ENCODE results near the gene TMCC3.
"Not testable (repeated sequence)": the region's sequence is repeated elsewhere in the genome, so short reads cannot be mapped to it uniquely, and the experiment has no call there.

TMCC3 gene

DNA sequence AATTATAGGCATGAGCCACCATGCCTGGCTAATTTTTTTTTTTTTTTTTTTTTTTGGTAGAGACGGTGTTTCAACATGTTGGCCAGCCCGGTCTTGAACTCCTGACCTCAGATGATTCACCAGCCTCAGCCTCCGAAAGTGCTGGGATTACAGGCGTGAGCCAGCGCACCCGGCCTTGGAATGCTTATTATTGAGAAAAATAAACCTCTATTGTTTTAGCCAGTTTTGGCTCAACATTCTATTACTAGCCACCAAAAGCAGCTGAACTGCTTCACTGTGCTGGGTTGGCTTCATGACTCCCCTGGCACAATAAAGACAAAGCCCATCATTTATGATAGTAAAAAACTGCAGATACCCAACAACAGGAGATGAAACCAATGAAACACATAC is 97.2 kb downstream of the TMCC3 start:
- no peaks in the 10 kb centered on the region for H3K79me2 ChIP-seq (ENCODE audit: control insufficient read depth, insufficient read depth, low read length, poor library complexity)
- no peak overlapping the region for H2BK120ac ChIP-seq (ENCODE audit: insufficient read depth, low read length, poor library complexity)
- no peaks in the 10 kb centered on the region for H3K9me3 ChIP-seq (ENCODE audit: insufficient read depth, low read depth, low read length)
- no peak overlapping the region for H2BK5ac ChIP-seq (ENCODE audit: low read depth, low read length, poor library complexity)
- no CpG with 5 or more reads among the region's 6 CpGs for WGBS (ENCODE audit: extremely low coverage, insufficient coverage, insufficient read length)
- H3K27me3 ChIP-seq (ENCODE audit: insufficient read depth, low read length) = no peaks in the 10 kb centered on the region
- H4K8ac ChIP-seq (ENCODE audit: low read depth, low read length) = no peak overlapping the region
- H3K9ac ChIP-seq (ENCODE audit: low read length) = no peak overlapping the region
- H3K4me3 ChIP-seq (ENCODE audit: low read depth, low read length) = no peak overlapping the region
- H3K27ac ChIP-seq (ENCODE audit: low read depth, low read length) = no peak overlapping the region
- H3K4ac ChIP-seq (ENCODE audit: low read depth, low read length) = no peak overlapping the region
- no peak overlapping the region for H3K4me2 ChIP-seq (ENCODE audit: low read length)
- no peaks in the 10 kb centered on the region for H3K36me3 ChIP-seq (ENCODE audit: control insufficient read depth in 1 of 2, insufficient read depth in 2 of 2, low read length in 2 of 2)
- H3K18ac ChIP-seq (ENCODE audit: low read length) = no peak overlapping the region
- H4K91ac ChIP-seq (ENCODE audit: low read depth, low read length) = no peak overlapping the region
- H2AK5ac ChIP-seq (ENCODE audit: low read length) = no peak overlapping the region
- H2AFZ ChIP-seq (ENCODE audit: insufficient read depth, low read length, poor library complexity) = no peak overlapping the region
- no peak overlapping the region for H2BK12ac ChIP-seq (ENCODE audit: low read length)
- H3K79me1 ChIP-seq (ENCODE audit: low read length) = no peaks in the 10 kb centered on the region
- peak; percentile 63 to 65 for DNase-seq
- no peak overlapping the region for H3K14ac ChIP-seq (ENCODE audit: low read length)
- H4K12ac ChIP-seq (ENCODE audit: low read depth, low read length) = no peak overlapping the region
- no peak overlapping the region for H3K23ac ChIP-seq (ENCODE audit: low read length)
- H3K4me1 ChIP-seq (ENCODE audit: control insufficient read depth in 1 of 2, insufficient read depth in 2 of 2, low read length in 2 of 2) = no peaks in the 10 kb centered on the region

DNA sequence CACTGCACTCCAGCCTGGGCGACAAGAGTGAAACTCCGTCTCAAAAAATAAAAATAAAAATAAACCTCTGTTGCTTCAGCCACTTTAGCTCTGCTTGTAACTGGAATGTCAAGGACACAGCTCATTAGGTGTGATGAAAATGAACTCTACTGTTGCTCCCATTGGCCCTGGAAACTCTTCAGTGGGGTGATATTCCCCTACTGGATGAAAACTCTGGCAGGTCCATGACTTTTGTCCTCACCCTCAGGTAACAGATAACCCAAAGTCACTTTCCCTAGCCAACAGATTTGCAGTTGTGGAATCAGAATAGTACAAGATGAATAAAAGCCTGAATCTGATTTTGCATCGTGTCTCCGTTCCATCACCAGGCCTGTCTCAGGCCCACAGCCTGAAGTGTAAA is 98.5 kb downstream of the TMCC3 start:
- no peak overlapping the region for H3K14ac ChIP-seq (ENCODE audit: low read length)
- no peak overlapping the region for H4K91ac ChIP-seq (ENCODE audit: low read depth, low read length)
- H3K4me2 ChIP-seq (ENCODE audit: low read length) = no peak overlapping the region
- no peak overlapping the region for H3K23ac ChIP-seq (ENCODE audit: low read length)
- no peaks in the 10 kb centered on the region for H3K4me1 ChIP-seq (ENCODE audit: control insufficient read depth in 1 of 2, insufficient read depth in 2 of 2, low read length in 2 of 2)
- no peak for DNase-seq
- H2BK12ac ChIP-seq (ENCODE audit: low read length) = no peak overlapping the region
- no peak overlapping the region for H2AK5ac ChIP-seq (ENCODE audit: low read length)
- no peaks in the 10 kb centered on the region for H3K79me2 ChIP-seq (ENCODE audit: control insufficient read depth, insufficient read depth, low read length, poor library complexity)
- H2BK5ac ChIP-seq (ENCODE audit: low read depth, low read length, poor library complexity) = no peak overlapping the region
- no peak overlapping the region for H3K4me3 ChIP-seq (ENCODE audit: low read depth, low read length)
- H3K9me3 ChIP-seq (ENCODE audit: insufficient read depth, low read depth, low read length) = peaks cover 3% of the 10 kb centered on the region
- no peaks in the 10 kb centered on the region for H3K27me3 ChIP-seq (ENCODE audit: insufficient read depth, low read length)
- H3K9ac ChIP-seq (ENCODE audit: low read length) = no peak overlapping the region
- WGBS (ENCODE audit: extremely low coverage, insufficient coverage, insufficient read length) = no CpG with 5 or more reads among the region's 4 CpGs
- no peak overlapping the region for H3K4ac ChIP-seq (ENCODE audit: low read depth, low read length)
- no peak overlapping the region for H3K18ac ChIP-seq (ENCODE audit: low read length)
- no peak overlapping the region for H2BK120ac ChIP-seq (ENCODE audit: insufficient read depth, low read length, poor library complexity)
- H4K12ac ChIP-seq (ENCODE audit: low read depth, low read length) = no peak overlapping the region
- H3K27ac ChIP-seq (ENCODE audit: low read depth, low read length) = no peak overlapping the region
- H4K8ac ChIP-seq (ENCODE audit: low read depth, low read length) = no peak overlapping the region
- no peaks in the 10 kb centered on the region for H3K36me3 ChIP-seq (ENCODE audit: control insufficient read depth in 1 of 2, insufficient read depth in 2 of 2, low read length in 2 of 2)
- no peaks in the 10 kb centered on the region for H3K79me1 ChIP-seq (ENCODE audit: low read length)
- no peak overlapping the region for H2AFZ ChIP-seq (ENCODE audit: insufficient read depth, low read length, poor library complexity)

DNA sequence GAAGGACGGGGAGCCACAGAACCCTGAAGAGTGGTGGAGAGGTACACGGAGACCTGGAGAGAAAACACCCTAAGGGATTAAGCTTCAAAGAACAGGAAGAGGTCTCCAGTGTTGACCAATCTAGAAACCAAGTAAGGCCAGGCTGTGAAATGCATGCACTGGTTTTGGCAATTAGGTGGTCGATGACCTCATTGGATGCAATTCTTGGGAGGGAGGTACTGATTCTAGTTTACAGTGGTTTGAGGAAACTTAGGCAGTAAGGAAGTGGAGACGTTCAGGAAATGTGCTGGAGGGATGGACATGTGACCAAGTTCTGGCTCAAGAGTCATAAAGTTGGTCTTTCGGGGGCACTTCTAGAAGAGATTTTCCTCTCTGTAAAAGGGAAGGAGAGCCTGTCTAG is 99.4 kb downstream of the TMCC3 start:
- no peak overlapping the region for H2AK5ac ChIP-seq (ENCODE audit: low read length)
- H2BK5ac ChIP-seq (ENCODE audit: low read depth, low read length, poor library complexity) = no peak overlapping the region
- WGBS (ENCODE audit: extremely low coverage, insufficient coverage, insufficient read length) = no CpG with 5 or more reads among the region's 5 CpGs
- no peaks in the 10 kb centered on the region for H3K4me1 ChIP-seq (ENCODE audit: control insufficient read depth in 1 of 2, insufficient read depth in 2 of 2, low read length in 2 of 2)
- no peak overlapping the region for H3K4me2 ChIP-seq (ENCODE audit: low read length)
- no peak overlapping the region for H2BK12ac ChIP-seq (ENCODE audit: low read length)
- H3K27me3 ChIP-seq (ENCODE audit: insufficient read depth, low read length) = no peaks in the 10 kb centered on the region
- H3K79me1 ChIP-seq (ENCODE audit: low read length) = no peaks in the 10 kb centered on the region
- no peak overlapping the region for H3K4ac ChIP-seq (ENCODE audit: low read depth, low read length)
- no peak overlapping the region for H3K4me3 ChIP-seq (ENCODE audit: low read depth, low read length)
- no peak overlapping the region for H3K9ac ChIP-seq (ENCODE audit: low read length)
- H2AFZ ChIP-seq (ENCODE audit: insufficient read depth, low read length, poor library complexity) = no peak overlapping the region
- H3K79me2 ChIP-seq (ENCODE audit: control insufficient read depth, insufficient read depth, low read length, poor library complexity) = no peaks in the 10 kb centered on the region
- no peak overlapping the region for H4K12ac ChIP-seq (ENCODE audit: low read depth, low read length)
- DNase-seq = no peak
- H3K23ac ChIP-seq (ENCODE audit: low read length) = no peak overlapping the region
- H4K91ac ChIP-seq (ENCODE audit: low read depth, low read length) = no peak overlapping the region
- no peak overlapping the region for H3K18ac ChIP-seq (ENCODE audit: low read length)
- H3K14ac ChIP-seq (ENCODE audit: low read length) = no peak overlapping the region
- H3K27ac ChIP-seq (ENCODE audit: low read depth, low read length) = no peak overlapping the region
- H4K8ac ChIP-seq (ENCODE audit: low read depth, low read length) = no peak overlapping the region
- H3K36me3 ChIP-seq (ENCODE audit: control insufficient read depth in 1 of 2, insufficient read depth in 2 of 2, low read length in 2 of 2) = no peaks in the 10 kb centered on the region
- no peak overlapping the region for H2BK120ac ChIP-seq (ENCODE audit: insufficient read depth, low read length, poor library complexity)
- peaks cover 5% of the 10 kb centered on the region for H3K9me3 ChIP-seq (ENCODE audit: insufficient read depth, low read depth, low read length)

DNA sequence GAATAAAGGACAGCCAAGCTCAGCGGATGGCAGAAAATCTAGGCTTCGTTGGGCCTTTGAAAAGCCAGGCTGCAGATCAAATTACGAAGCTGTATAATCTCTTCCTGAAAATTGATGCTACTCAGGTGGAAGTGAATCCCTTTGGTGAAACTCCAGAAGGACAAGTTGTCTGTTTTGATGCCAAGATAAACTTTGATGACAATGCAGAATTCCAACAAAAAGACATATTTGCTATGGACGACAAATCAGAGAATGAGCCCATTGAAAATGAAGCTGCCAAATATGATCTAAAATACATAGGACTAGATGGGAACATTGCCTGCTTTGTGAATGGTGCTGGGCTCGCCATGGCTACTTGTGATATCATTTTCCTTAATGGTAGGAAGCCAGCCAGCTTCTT is 101.5 kb downstream of the TMCC3 start:
- not testable (repeated sequence) for H3K4me1 ChIP-seq (ENCODE audit: control insufficient read depth in 1 of 2, insufficient read depth in 2 of 2, low read length in 2 of 2); H2BK120ac ChIP-seq (ENCODE audit: insufficient read depth, low read length, poor library complexity); DNase-seq; H4K91ac ChIP-seq (ENCODE audit: low read depth, low read length); H3K27me3 ChIP-seq (ENCODE audit: insufficient read depth, low read length); H3K9ac ChIP-seq (ENCODE audit: low read length); H2BK12ac ChIP-seq (ENCODE audit: low read length); H2AFZ ChIP-seq (ENCODE audit: insufficient read depth, low read length, poor library complexity); H3K79me2 ChIP-seq (ENCODE audit: control insufficient read depth, insufficient read depth, low read length, poor library complexity); H4K12ac ChIP-seq (ENCODE audit: low read depth, low read length); H3K36me3 ChIP-seq (ENCODE audit: control insufficient read depth in 1 of 2, insufficient read depth in 2 of 2, low read length in 2 of 2); H3K27ac ChIP-seq (ENCODE audit: low read depth, low read length); H4K8ac ChIP-seq (ENCODE audit: low read depth, low read length); H3K4ac ChIP-seq (ENCODE audit: low read depth, low read length); H2AK5ac ChIP-seq (ENCODE audit: low read length); H3K4me2 ChIP-seq (ENCODE audit: low read length); H3K79me1 ChIP-seq (ENCODE audit: low read length); H3K9me3 ChIP-seq (ENCODE audit: insufficient read depth, low read depth, low read length); H3K4me3 ChIP-seq (ENCODE audit: low read depth, low read length); H2BK5ac ChIP-seq (ENCODE audit: low read depth, low read length, poor library complexity); H3K18ac ChIP-seq (ENCODE audit: low read length); H3K14ac ChIP-seq (ENCODE audit: low read length); H3K23ac ChIP-seq (ENCODE audit: low read length)
- WGBS (ENCODE audit: extremely low coverage, insufficient coverage, insufficient read length) = no CpG with 5 or more reads among the region's 5 CpGs

Measured in trophoblast cell (in vitro differentiated cells and primary cell).